Memory B cell (primary cell): ENCODE results near the gene CAMK1D.
A peak's percentile ranks its signal among the peaks of the same experiment; 100 is the strongest.

Experiments used
- ATAC-seq: fragments of 150-1000 bp; cut with Tn5 transposase; 2 replicates; pipeline ENCODE4 v1.10.0; 2021; ENCODE audit warnings: low read depth, mild to moderate bottlenecking, moderate library complexity
- DNase-seq, 2 donors: peaks; one replicate each; pipeline ENCODE4 v3.0.0; 2022; ENCODE audit warnings: low spot score in 2 of 2
- H3K27ac Mint-ChIP-seq: one replicate; pipeline ENCODE4 v1.8.0; 2022; ENCODE audit warnings: mild to moderate bottlenecking, moderate library complexity, mixed read lengths
- H3K27me3 Mint-ChIP-seq: one replicate; pipeline ENCODE4 v1.8.0; 2022; ENCODE audit warnings: mixed read lengths
- H3K36me3 Mint-ChIP-seq: one replicate; pipeline ENCODE4 v1.8.0; 2022; ENCODE audit warnings: mild to moderate bottlenecking, mixed read lengths
- H3K4me1 Mint-ChIP-seq: one replicate; pipeline ENCODE4 v1.8.0; 2022; ENCODE audit warnings: mixed read lengths
- H3K4me3 Mint-ChIP-seq: one replicate; pipeline ENCODE4 v1.8.0; 2022; ENCODE audit warnings: mild to moderate bottlenecking, moderate library complexity, mixed read lengths
- H3K9me3 Mint-ChIP-seq: one replicate; pipeline ENCODE4 v1.8.0; 2022; ENCODE audit warnings: mixed read lengths

CAMK1D gene

GRCh38 chr10:12393831-12394230 is 44.5 kb downstream of the CAMK1D start:
- Mint-ChIP-seq H3K4me3 (no peak overlapping the region), H3K27ac (peak overlapping the region; percentile 79), H3K9me3 (no peaks in the 10 kb centered on the region), H3K4me1 (peaks cover 51% of the 10 kb centered on the region), H3K27me3 (no peaks in the 10 kb centered on the region), H3K36me3 (peaks cover 8% of the 10 kb centered on the region)
- DNase-seq (no peak), ATAC-seq (no peak)

DNA sequence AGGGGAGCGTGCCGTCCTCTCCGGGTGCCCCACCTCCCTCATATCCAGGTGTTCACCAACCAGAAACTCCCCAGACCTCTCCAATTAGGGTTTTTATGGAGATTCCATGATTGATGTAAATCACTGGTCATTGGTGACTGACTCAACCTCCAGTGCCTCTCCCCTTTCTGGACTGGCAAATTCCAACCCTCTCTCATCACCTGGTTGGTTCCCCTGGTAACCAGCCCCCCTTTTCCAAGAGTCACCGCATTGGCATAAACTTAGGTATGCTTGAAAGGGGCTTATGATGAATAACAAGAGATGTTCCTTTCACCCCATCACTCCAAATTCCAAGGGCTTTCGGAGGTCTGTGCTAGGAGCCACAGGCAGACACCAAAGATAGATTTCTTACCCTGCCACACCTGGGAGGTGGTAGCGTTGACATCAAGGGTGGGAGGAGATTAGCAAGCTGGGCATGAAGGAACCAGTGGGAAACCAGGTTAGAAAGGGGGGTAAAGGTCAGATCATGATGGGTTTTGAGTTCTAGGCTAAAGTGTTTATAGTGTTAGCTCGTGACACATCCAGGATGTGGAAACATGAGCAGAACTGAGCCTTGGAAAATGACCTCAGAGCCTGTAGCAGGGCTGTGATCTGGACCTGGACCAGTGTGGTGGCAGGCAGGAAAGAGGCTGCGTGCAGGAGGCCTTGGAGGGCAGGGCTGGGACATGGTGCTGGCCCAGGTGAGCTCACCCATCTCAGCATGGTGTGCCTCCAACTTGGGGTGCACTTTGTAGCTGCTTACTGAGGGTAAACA is 45.1 kb downstream of the CAMK1D start:
- H3K27ac Mint-ChIP-seq, result peak overlapping the region; percentile 79
- H3K4me3 Mint-ChIP-seq, result no peak overlapping the region
- H3K36me3 Mint-ChIP-seq, result peaks cover 8% of the 10 kb centered on the region
- no peaks in the 10 kb centered on the region for H3K27me3 Mint-ChIP-seq
- no peaks in the 10 kb centered on the region for H3K9me3 Mint-ChIP-seq
- H3K4me1 Mint-ChIP-seq, result peaks cover 50% of the 10 kb centered on the region
- DNase-seq (no peak), ATAC-seq (no peak)

GRCh38 chr10:12396093-12396492 is 46.7 kb downstream of the CAMK1D start:
- Mint-ChIP-seq H3K36me3 (peaks cover 12% of the 10 kb centered on the region), H3K4me3 (no peak overlapping the region), H3K27ac (no peak overlapping the region), H3K9me3 (no peaks in the 10 kb centered on the region), H3K4me1 (peaks cover 37% of the 10 kb centered on the region), H3K27me3 (no peaks in the 10 kb centered on the region)
- ATAC-seq, result no peak
- DNase-seq, result no peak

DNA sequence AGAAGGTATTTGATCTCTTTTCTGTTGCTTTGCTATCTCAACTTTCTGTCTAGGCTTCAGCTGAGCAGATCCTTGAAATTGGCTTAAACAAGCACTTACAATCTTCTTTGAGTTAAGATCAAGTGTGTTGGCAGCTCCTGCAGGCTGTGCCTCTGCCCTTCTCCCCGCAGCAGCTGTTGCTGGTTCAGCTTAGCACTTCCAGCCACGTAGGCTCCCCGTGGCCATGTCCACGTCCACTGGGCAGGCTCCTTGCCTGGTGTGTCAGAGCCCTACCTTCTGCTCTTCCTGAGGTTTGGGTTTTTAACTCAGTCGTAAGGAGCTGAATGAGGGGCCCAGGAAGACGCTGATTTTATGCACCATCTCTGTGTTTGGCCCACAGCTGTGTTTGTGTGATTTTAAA is 47.2 kb downstream of the CAMK1D start:
- no peak for ATAC-seq
- Mint-ChIP-seq H3K36me3 (peaks cover 12% of the 10 kb centered on the region), H3K4me3 (no peak overlapping the region), H3K27ac (no peak overlapping the region), H3K27me3 (no peaks in the 10 kb centered on the region), H3K4me1 (peaks cover 40% of the 10 kb centered on the region), H3K9me3 (no peaks in the 10 kb centered on the region)
- DNase-seq, result no peak

- no peak for ATAC-seq
- H3K4me3 Mint-ChIP-seq, result no peak overlapping the region
- peaks cover 12% of the 10 kb centered on the region for H3K36me3 Mint-ChIP-seq
- no peaks in the 10 kb centered on the region for H3K27me3 Mint-ChIP-seq
- H3K4me1 Mint-ChIP-seq, result peaks cover 39% of the 10 kb centered on the region
- H3K9me3 Mint-ChIP-seq, result no peaks in the 10 kb centered on the region
- no peak for DNase-seq
- H3K27ac Mint-ChIP-seq, result no peak overlapping the region
Measured at GRCh38 chr10:12397147-12397896, 48.0 kb downstream of the CAMK1D start.

- H3K4me1 Mint-ChIP-seq, result peaks cover 36% of the 10 kb centered on the region
- no peak overlapping the region for H3K27ac Mint-ChIP-seq
- H3K9me3 Mint-ChIP-seq, result no peaks in the 10 kb centered on the region
- peaks cover 12% of the 10 kb centered on the region for H3K36me3 Mint-ChIP-seq
- H3K4me3 Mint-ChIP-seq, result no peak overlapping the region
- no peak for ATAC-seq
- no peaks in the 10 kb centered on the region for H3K27me3 Mint-ChIP-seq
- DNase-seq, result no peak
Measured at GRCh38 chr10:12397941-12398340, 48.6 kb downstream of the CAMK1D start.

DNA sequence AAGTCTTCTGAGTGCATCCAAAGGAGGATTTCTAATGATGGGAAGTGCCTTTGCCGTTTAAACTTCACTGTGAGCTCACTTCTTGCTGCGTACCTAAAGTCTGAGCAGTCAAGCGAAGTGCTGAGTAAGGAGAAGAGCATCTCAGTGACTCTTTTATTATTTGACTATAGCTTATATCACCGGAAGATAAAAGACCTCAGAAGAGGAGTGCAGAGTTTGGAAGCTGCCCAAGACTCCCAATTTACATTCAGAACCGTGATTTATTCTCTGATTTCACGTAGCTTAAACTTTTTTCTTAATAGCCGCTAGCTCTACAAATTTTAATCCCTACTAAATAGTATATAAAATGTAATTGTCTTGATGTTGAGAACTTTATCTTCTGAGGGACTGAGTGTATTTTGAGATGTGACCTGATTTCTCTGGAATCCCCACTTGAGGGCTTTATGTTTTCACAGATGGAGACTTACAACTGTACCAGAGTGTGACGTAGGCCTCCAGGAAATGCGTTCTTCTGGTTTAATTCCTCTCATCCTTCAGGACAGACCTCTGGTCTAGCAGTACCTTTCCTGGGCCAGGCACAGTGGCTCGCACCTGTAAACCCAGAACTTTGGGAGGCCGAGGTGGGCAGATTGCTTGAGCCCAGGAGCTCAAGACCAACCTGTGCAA is 51.1 kb downstream of the CAMK1D start:
- Mint-ChIP-seq H3K27me3 (no peaks in the 10 kb centered on the region), H3K9me3 (no peaks in the 10 kb centered on the region), H3K36me3 (peaks cover 11% of the 10 kb centered on the region), H3K4me1 (peaks cover 26% of the 10 kb centered on the region), H3K27ac (peak overlapping the region; percentile 71), H3K4me3 (no peak overlapping the region)
- no peak for ATAC-seq
- no peak for DNase-seq

DNA sequence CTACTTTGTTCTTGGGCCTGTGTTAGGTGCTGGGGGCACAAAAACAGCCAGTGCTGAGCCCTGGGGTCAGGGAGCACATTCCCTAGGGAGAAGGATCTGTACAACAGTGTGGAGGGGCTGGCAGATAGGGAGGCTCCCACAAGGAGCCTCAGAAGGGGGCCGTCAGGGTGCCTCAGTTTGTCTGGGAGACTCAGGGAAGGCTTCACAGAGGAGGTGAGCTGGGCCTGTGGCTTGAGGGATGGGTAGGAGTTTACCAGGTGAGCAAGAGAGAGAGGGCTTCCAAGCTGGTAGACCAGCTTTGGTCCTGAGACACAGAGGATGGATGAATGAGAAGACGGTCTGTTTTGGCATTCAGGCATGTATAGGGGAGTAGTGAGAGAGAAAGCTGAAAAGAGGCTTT is 52.1 kb downstream of the CAMK1D start:
- DNase-seq (no peak), ATAC-seq (no peak)
- H3K27ac Mint-ChIP-seq, result peak overlapping the region; percentile 77
- peaks cover 17% of the 10 kb centered on the region for H3K36me3 Mint-ChIP-seq
- no peaks in the 10 kb centered on the region for H3K9me3 Mint-ChIP-seq
- no peak overlapping the region for H3K4me3 Mint-ChIP-seq
- H3K4me1 Mint-ChIP-seq, result peaks cover 22% of the 10 kb centered on the region
- H3K27me3 Mint-ChIP-seq, result no peaks in the 10 kb centered on the region

DNA sequence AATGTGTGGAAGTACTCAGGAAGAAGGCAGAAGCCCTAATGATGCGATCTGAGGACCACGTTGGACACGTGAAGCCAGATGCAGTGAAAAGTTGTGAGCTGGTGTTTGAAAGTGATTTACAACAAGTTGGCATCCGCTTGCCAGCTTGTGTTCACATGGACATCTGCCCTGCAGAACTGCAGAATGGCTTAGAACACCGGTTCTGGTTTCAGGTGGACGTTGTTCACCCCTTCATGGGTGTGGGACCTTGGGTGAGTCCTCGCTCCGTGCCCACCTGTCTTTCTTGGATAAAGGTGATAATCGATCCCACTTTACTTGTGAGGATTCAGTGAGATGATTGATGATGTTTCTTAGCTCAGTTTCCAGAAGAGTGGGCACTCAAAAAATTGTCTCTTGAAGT is 53.8 kb downstream of the CAMK1D start:
- ATAC-seq, result no peak

GRCh38 chr10:12405342-12406320 is 56.3 kb downstream of the CAMK1D start:
- Mint-ChIP-seq H3K27me3 (no peaks in the 10 kb centered on the region), H3K36me3 (peaks cover 28% of the 10 kb centered on the region), H3K4me1 (peaks cover 25% of the 10 kb centered on the region), H3K9me3 (no peaks in the 10 kb centered on the region), H3K4me3 (no peak overlapping the region), H3K27ac (no peak overlapping the region)
- DNase-seq, result no peak
- no peak for ATAC-seq

More for the DNA sequence above, 53.8 kb downstream of the CAMK1D start:
- Mint-ChIP-seq H3K27ac (no peak overlapping the region), H3K4me1 (peaks cover 23% of the 10 kb centered on the region), H3K36me3 (peaks cover 21% of the 10 kb centered on the region), H3K4me3 (no peak overlapping the region), H3K27me3 (no peaks in the 10 kb centered on the region), H3K9me3 (no peaks in the 10 kb centered on the region)
- DNase-seq, result no peak

- no peak overlapping the region for H3K4me3 Mint-ChIP-seq
- H3K27ac Mint-ChIP-seq, result peak overlapping the region; percentile 35
- H3K4me1 Mint-ChIP-seq, result peaks cover 20% of the 10 kb centered on the region
- ATAC-seq, result no peak
- peaks cover 28% of the 10 kb centered on the region for H3K36me3 Mint-ChIP-seq
- DNase-seq, result no peak
- no peaks in the 10 kb centered on the region for H3K27me3 Mint-ChIP-seq
- no peaks in the 10 kb centered on the region for H3K9me3 Mint-ChIP-seq
Measured at GRCh38 chr10:12406764-12407400, 57.5 kb downstream of the CAMK1D start.

DNA sequence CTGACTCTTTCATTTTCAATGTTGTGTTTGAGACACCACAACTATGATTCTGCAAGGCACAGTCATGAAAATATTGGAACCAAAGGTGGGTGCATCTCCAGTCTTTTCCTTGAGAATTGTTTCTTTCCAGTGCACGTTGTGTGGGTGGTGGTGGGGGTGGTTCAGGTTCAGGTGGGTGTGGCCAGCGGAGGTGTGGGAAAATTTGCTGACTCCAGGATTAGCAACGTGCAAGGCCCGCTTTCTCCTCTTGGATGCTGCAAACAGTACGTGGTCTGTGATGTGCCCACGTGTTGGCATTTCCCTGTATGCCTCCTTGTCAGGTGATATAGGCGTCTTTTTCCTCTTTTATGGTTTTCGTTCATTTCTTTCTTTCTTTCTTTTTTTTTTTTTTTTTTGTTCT is 59.1 kb downstream of the CAMK1D start:
- DNase-seq (no peak), ATAC-seq (no peak)
- Mint-ChIP-seq H3K36me3 (peaks cover 32% of the 10 kb centered on the region), H3K4me1 (peaks cover 25% of the 10 kb centered on the region), H3K4me3 (no peak overlapping the region), H3K9me3 (peaks cover 2% of the 10 kb centered on the region), H3K27me3 (no peaks in the 10 kb centered on the region), H3K27ac (no peak overlapping the region)

DNA sequence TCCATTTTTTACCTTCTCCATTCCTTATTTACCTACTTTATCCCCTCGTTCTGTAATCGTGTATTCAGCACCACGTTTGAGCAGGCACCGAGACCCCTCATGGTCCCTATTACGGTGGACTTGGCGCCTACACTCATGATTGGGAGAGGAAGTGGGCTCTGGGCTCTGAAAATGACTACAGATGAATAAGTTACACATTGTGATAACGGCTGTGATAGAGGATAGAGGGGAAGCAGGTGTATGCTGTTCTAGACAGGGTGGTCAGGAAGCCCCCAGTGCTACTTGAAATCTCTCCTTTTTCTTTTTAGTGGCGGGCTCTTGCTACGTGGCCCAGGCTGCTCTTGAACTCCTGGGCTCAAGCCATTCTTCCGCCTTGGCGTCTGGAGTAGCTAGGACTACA is 59.8 kb downstream of the CAMK1D start:
- DNase-seq, result no peak
- no peaks in the 10 kb centered on the region for H3K27me3 Mint-ChIP-seq
- no peak for ATAC-seq
- no peak overlapping the region for H3K4me3 Mint-ChIP-seq
- peaks cover 30% of the 10 kb centered on the region for H3K36me3 Mint-ChIP-seq
- H3K4me1 Mint-ChIP-seq, result peaks cover 28% of the 10 kb centered on the region
- no peak overlapping the region for H3K27ac Mint-ChIP-seq
- peaks cover 2% of the 10 kb centered on the region for H3K9me3 Mint-ChIP-seq
